ENCODE data around the gene ZCCHC24.

Gene ZCCHC24

DNA sequence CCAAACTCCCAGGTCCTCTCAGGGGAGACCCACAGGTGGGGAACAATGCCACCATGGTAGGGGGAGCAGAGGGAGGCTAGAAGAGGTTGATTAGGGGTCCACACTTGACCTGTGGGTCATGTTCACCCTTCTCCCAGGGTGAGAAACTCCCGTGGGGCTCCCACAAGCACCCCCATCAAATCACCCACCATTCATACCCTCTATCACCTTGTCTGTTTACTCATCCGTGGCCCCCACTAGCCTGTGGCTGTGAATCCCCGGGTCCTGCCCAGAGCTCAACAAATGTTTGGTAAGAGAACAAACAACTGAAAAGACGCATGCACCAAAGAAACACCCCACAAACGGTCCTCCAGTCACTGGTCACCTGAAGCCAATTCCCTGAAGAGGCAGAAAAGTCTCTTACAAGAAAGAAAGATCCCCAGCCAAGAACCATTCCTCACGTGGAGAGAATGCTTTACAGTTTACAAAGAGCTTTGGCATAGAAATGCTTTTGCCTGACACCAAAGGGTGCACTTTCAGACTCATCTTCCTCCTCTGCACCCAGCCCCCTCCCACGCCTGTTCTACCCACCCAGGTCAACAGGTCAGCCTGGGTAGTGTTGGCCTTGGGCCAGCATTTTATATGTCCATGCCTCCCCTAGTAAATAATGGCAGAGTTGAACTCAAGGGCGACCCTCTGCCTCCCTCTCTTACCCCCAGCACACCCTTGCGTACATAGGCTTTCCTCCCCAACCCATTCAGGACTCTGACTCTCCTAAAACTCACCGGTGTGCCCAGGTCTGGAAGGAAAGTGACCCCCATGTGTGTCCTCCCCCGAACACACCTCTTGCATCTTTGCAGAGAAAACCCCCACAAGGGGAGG, 1.9 kb downstream of the ZCCHC24 start:
- Histone ChIP-seq H3K9ac (ENCODE audit: low read length) (no peak overlapping the region), H3K27me3 (ENCODE audit: control insufficient read depth, insufficient read depth, low read length) (peaks cover 38% of the 10 kb centered on the region), H3K4me3 (ENCODE audit: low read length) (peak overlapping the region; percentile 73)

GRCh38 chr10:79442171-79443040, 3.0 kb downstream of the ZCCHC24 start:
- no peak overlapping the region for H3K9ac ChIP-seq (ENCODE audit: low read length)

More for the DNA sequence above, 1.9 kb downstream of the ZCCHC24 start:
- H3K4me1 ChIP-seq (ENCODE audit: control insufficient read depth, low read depth, low read length): peaks cover 5% of the 10 kb centered on the region
- H3K36me3 ChIP-seq (ENCODE audit: control insufficient read depth, low read depth, low read length): no peaks in the 10 kb centered on the region
- H3K27ac ChIP-seq (ENCODE audit: low read length): no peak overlapping the region
- no peaks in the 10 kb centered on the region for H3K9me3 ChIP-seq (ENCODE audit: control insufficient read depth, low read depth, low read length)

GRCh38 chr10:79441433-79441832, 4.0 kb downstream of the ZCCHC24 start:
- no peaks in the 10 kb centered on the region for H3K36me3 ChIP-seq (ENCODE audit: control insufficient read depth, low read depth, low read length)
- no peak overlapping the region for H3K9ac ChIP-seq (ENCODE audit: low read length)
- H3K4me3 ChIP-seq (ENCODE audit: low read length): no peak overlapping the region
- H3K27me3 ChIP-seq (ENCODE audit: control insufficient read depth, insufficient read depth, low read length): peaks cover 17% of the 10 kb centered on the region
- H3K27ac ChIP-seq (ENCODE audit: low read length): no peak overlapping the region
- peaks cover 5% of the 10 kb centered on the region for H3K4me1 ChIP-seq (ENCODE audit: control insufficient read depth, low read depth, low read length)
- no peaks in the 10 kb centered on the region for H3K9me3 ChIP-seq (ENCODE audit: control insufficient read depth, low read depth, low read length)

More at GRCh38 chr10:79442171-79443040, 3.0 kb downstream of the ZCCHC24 start:
- no peaks in the 10 kb centered on the region for H3K9me3 ChIP-seq (ENCODE audit: control insufficient read depth, low read depth, low read length)
- H3K36me3 ChIP-seq (ENCODE audit: control insufficient read depth, low read depth, low read length): no peaks in the 10 kb centered on the region
- peaks cover 27% of the 10 kb centered on the region for H3K27me3 ChIP-seq (ENCODE audit: control insufficient read depth, insufficient read depth, low read length)
- H3K27ac ChIP-seq (ENCODE audit: low read length): no peak overlapping the region
- H3K4me3 ChIP-seq (ENCODE audit: low read length): no peak overlapping the region
- peaks cover 5% of the 10 kb centered on the region for H3K4me1 ChIP-seq (ENCODE audit: control insufficient read depth, low read depth, low read length)

- Histone ChIP-seq H3K27me3 (ENCODE audit: control insufficient read depth, insufficient read depth, low read length) (peaks cover 17% of the 10 kb centered on the region), H3K27ac (ENCODE audit: low read length) (no peak overlapping the region), H3K4me1 (ENCODE audit: control insufficient read depth, low read depth, low read length) (peaks cover 9% of the 10 kb centered on the region), H3K4me3 (ENCODE audit: low read length) (no peak overlapping the region), H3K9ac (ENCODE audit: low read length) (no peak overlapping the region), H3K36me3 (ENCODE audit: control insufficient read depth, low read depth, low read length) (no peaks in the 10 kb centered on the region), H3K9me3 (ENCODE audit: control insufficient read depth, low read depth, low read length) (no peaks in the 10 kb centered on the region)
Measured at GRCh38 chr10:79440281-79440680, 5.1 kb downstream of the ZCCHC24 start.

DNA sequence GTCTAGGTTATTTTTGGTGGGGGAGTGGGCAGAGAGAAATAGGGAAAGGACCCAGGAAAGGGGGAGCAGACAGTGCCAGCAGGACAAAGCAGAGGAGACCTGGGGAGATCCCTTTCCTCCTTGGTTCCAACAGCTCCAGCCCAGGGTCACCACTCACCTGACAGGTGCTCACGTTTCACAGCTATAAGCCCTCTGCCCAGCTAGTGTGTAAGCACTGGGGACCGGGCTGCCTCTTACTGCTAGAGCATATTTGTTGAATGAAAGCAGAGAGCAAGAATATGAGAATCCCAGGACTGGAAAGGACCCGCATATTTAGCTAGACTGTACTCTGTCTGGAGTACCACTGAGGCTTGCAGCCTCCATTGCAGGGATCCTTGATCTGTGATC, 6.7 kb downstream of the ZCCHC24 start:
- H3K4me1 ChIP-seq (ENCODE audit: control insufficient read depth, low read depth, low read length): peaks cover 4% of the 10 kb centered on the region

DNA sequence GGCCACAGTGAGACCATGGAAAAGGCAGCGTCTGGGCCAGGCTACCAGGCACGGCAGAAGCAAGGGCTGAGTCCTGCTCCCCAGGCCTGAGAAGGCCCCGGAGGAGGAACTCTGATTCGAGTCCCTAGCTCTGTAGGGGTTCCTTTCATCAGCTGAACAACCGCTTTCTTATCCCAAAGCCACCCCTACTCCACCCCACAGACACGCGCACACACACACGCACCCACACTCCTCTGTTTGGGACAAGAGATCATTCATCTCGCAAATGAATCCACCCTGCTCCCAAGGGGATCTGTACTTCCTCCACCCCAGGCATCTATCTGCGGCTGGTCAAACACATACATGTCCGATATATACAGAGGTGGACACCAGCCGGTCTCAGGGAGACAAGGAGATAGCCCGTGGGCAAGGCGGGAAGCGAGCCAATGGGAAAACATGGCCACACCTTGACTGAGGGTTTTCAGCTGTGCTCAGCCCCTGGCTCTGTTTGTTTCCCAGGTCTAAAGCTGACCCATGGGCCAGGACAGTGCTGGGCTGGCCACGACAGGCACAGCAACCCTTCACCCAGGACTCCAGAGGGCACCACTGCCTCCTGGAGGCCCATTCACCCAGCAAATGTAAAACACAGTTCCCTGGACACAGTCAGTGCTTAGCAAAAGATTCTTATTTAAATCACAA, 7.3 kb downstream of the ZCCHC24 start:
- Histone ChIP-seq H3K36me3 (ENCODE audit: control insufficient read depth, low read depth, low read length) (no peaks in the 10 kb centered on the region), H3K4me3 (ENCODE audit: low read length) (no peak overlapping the region), H3K9ac (ENCODE audit: low read length) (no peak overlapping the region), H3K27me3 (ENCODE audit: control insufficient read depth, insufficient read depth, low read length) (peaks cover 1% of the 10 kb centered on the region), H3K9me3 (ENCODE audit: control insufficient read depth, low read depth, low read length) (no peaks in the 10 kb centered on the region), H3K27ac (ENCODE audit: low read length) (no peak overlapping the region), H3K4me1 (ENCODE audit: control insufficient read depth, low read depth, low read length) (peaks cover 4% of the 10 kb centered on the region)

More for the DNA sequence above, 6.7 kb downstream of the ZCCHC24 start:
- Histone ChIP-seq H3K9ac (ENCODE audit: low read length) (no peak overlapping the region), H3K36me3 (ENCODE audit: control insufficient read depth, low read depth, low read length) (no peaks in the 10 kb centered on the region), H3K4me3 (ENCODE audit: low read length) (no peak overlapping the region), H3K27ac (ENCODE audit: low read length) (no peak overlapping the region), H3K9me3 (ENCODE audit: control insufficient read depth, low read depth, low read length) (no peaks in the 10 kb centered on the region), H3K27me3 (ENCODE audit: control insufficient read depth, insufficient read depth, low read length) (peaks cover 7% of the 10 kb centered on the region)

- Histone ChIP-seq H3K9ac (ENCODE audit: low read length) (no peak overlapping the region), H3K4me3 (ENCODE audit: low read length) (no peak overlapping the region), H3K36me3 (ENCODE audit: control insufficient read depth, low read depth, low read length) (no peaks in the 10 kb centered on the region), H3K9me3 (ENCODE audit: control insufficient read depth, low read depth, low read length) (no peaks in the 10 kb centered on the region), H3K27ac (ENCODE audit: low read length) (no peak overlapping the region), H3K27me3 (ENCODE audit: control insufficient read depth, insufficient read depth, low read length) (no peaks in the 10 kb centered on the region), H3K4me1 (ENCODE audit: control insufficient read depth, low read depth, low read length) (peaks cover 4% of the 10 kb centered on the region)
Measured at GRCh38 chr10:79437111-79437814, 8.2 kb downstream of the ZCCHC24 start.

GRCh38 chr10:79436850-79437103, 8.6 kb downstream of the ZCCHC24 start:
- Histone ChIP-seq H3K36me3 (ENCODE audit: control insufficient read depth, low read depth, low read length) (no peaks in the 10 kb centered on the region), H3K9me3 (ENCODE audit: control insufficient read depth, low read depth, low read length) (no peaks in the 10 kb centered on the region), H3K4me3 (ENCODE audit: low read length) (no peak overlapping the region), H3K4me1 (ENCODE audit: control insufficient read depth, low read depth, low read length) (peaks cover 4% of the 10 kb centered on the region), H3K9ac (ENCODE audit: low read length) (no peak overlapping the region), H3K27me3 (ENCODE audit: control insufficient read depth, insufficient read depth, low read length) (no peaks in the 10 kb centered on the region), H3K27ac (ENCODE audit: low read length) (no peak overlapping the region)

DNA sequence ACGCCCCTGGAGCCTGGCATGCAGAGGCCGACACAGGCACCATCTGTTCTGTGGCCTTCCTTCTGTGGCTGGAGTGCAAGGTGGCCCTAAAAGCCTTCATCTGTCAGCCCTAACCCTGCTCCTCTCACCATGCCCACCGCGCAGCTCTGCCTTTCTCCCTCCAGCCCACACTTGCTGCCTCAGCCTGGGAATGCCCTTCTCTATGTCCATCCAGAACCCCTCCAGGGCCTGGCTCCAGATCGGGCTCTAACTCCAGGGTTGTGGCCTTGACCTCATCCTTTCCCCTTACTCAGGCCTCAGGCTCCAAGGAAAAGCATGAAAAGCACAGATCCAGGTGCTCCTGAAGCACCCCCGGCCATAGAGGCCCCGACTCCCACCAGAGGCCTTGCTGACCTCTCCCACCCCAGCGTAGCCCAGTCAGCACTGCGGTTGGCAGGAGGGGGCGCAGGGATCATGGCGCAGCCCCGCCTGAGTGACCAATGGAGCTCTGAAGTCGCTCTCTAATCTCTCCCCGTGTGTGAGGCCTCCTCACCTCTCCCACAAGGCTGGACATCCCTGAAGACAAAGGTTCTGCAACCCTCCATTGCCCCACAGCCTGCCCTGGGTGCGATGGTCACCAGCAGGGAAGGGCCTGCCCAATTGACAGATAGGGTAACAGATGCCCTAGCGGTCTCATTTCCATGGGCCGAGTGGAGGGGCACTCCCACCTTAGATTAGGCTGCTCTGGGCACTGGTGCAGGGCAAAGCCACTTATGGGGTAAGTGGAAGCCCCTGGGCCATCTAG, 9.2 kb downstream of the ZCCHC24 start:
- Histone ChIP-seq H3K4me3 (ENCODE audit: low read length) (no peak overlapping the region), H3K9ac (ENCODE audit: low read length) (no peak overlapping the region), H3K27me3 (ENCODE audit: control insufficient read depth, insufficient read depth, low read length) (no peaks in the 10 kb centered on the region), H3K36me3 (ENCODE audit: control insufficient read depth, low read depth, low read length) (no peaks in the 10 kb centered on the region), H3K27ac (ENCODE audit: low read length) (no peak overlapping the region), H3K4me1 (ENCODE audit: control insufficient read depth, low read depth, low read length) (peaks cover 4% of the 10 kb centered on the region), H3K9me3 (ENCODE audit: control insufficient read depth, low read depth, low read length) (no peaks in the 10 kb centered on the region)

DNA sequence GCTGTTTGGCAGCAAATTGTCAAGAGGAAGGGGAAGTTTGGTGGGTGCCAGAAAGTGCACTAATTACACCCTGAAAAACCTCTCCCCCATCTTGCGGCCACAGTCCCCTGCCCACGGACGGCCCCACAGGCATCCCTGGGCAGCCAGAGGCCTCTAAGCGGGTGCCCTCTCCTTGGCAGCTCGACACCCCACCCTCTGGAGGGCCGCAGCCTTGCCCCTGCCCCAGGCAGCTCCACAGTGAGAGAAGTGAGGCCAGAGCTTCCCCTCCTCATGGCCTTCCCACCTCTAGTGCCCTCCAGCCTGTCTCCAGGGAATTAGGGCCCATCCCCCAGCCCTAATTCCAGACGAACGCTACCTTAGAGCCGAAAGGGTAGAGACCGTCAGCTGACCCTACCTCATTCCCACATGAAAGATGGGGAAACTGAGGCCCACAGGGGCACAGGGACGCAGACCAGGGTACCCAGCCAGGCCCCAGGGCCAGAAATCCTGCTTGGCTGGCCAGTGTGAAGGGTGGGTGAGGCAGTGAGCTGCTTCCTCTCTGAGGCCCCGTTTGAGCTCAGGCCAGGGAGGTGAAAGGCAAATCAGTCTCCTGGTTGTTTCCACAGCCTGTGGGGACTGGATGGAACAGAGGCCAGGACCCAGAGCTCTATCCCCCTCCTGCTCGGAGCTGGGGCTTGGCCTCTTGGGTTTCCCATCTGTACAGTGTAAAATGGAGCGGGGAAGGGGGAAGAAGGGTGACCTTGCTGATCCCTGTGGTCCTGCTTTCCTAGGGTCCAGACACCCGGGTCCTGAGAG, 10.0 kb downstream of the ZCCHC24 start:
- no peak overlapping the region for H3K27ac ChIP-seq (ENCODE audit: low read length)
- no peak overlapping the region for H3K4me3 ChIP-seq (ENCODE audit: low read length)
- H3K36me3 ChIP-seq (ENCODE audit: control insufficient read depth, low read depth, low read length): no peaks in the 10 kb centered on the region
- no peak overlapping the region for H3K9ac ChIP-seq (ENCODE audit: low read length)
- no peaks in the 10 kb centered on the region for H3K9me3 ChIP-seq (ENCODE audit: control insufficient read depth, low read depth, low read length)
- H3K4me1 ChIP-seq (ENCODE audit: control insufficient read depth, low read depth, low read length): peaks cover 4% of the 10 kb centered on the region
- no peaks in the 10 kb centered on the region for H3K27me3 ChIP-seq (ENCODE audit: control insufficient read depth, insufficient read depth, low read length)

Data from iPS-18a (cell line).